Natural killer cell treated with Interleukin-12 subunit alpha and Interleukin-12 subunit beta and Interleukin-15 and Interleukin-18, amount 100 ng/mL, for 72 hours (primary cell): ENCODE measurements around the gene PARVA. TPM values are rescaled to one million over a fixed set of nuclear protein-coding genes. Genes with fewer than 3 reads are reported as not detected.
A peak's percentile ranks its signal among the peaks of the same experiment; 100 is the strongest.

ENCODE experiments used
- ATAC-seq, 2 donors: fragments of 150-1000 bp; cut with Tn5 transposase in 1 of 2; sonication (Bioruptor Pico), chemical (Tn5 transposase) in 1 of 2; 2 replicates each; pipeline ENCODE4 v1.10.0; 2021
- DNase-seq: peaks from one replicate; pipeline ENCODE4 v3.0.0; 2022; ENCODE audit warnings: low spot score
- H3K27ac Mint-ChIP-seq, 2 donors: 1 replicate in 1 of 2; 2 replicates in 1 of 2; pipeline ENCODE4 v1.8.0; 2022; ENCODE audit warnings: mixed read lengths in 2 of 2, mild to moderate bottlenecking in 1 of 2, moderate library complexity in 1 of 2
- H3K27me3 Mint-ChIP-seq, 2 donors: 1 replicate in 1 of 2; 2 replicates in 1 of 2; pipeline ENCODE4 v1.8.0; 2022; ENCODE audit warnings: mixed read lengths in 2 of 2
- H3K36me3 Mint-ChIP-seq: one replicate; pipeline ENCODE4 v1.8.0; 2022; ENCODE audit warnings: mixed read lengths
- H3K4me1 Mint-ChIP-seq, 2 donors: 1 replicate in 1 of 2; 2 replicates in 1 of 2; pipeline ENCODE4 v1.8.0; 2022; ENCODE audit warnings: low read depth in 2 of 2, mixed read lengths in 2 of 2, mild to moderate bottlenecking in 1 of 2
- H3K4me3 Mint-ChIP-seq: one replicate; pipeline ENCODE4 v1.8.0; 2022; ENCODE audit warnings: mixed read lengths
- H3K9me3 Mint-ChIP-seq: 2 replicates; pipeline ENCODE4 v1.8.0; 2022; ENCODE audit warnings: mixed read lengths
- total RNA-seq, 2 donors: library from RNA; stranded (reverse); gene quantifications; one replicate each; pipeline ENCODE4 v1.2.3, GENCODE V29; 2022

Gene PARVA
- total RNA-seq, 2 donors from 2014 or later, result not detected

GRCh38 chr11:12524865-12525264 is 147.5 kb downstream of the PARVA start:
- no peaks in the 10 kb centered on the region for H3K4me1 Mint-ChIP-seq
- DNase-seq, result no peak
- peaks cover 3 to 14% of the 10 kb centered on the region in 2 donors for H3K27me3 Mint-ChIP-seq
- no peaks in the 10 kb centered on the region for H3K36me3 Mint-ChIP-seq
- H3K4me3 Mint-ChIP-seq, result no peak overlapping the region
- no peak overlapping the region for H3K27ac Mint-ChIP-seq
- ATAC-seq, result peak; percentile 5 to 17
- no peaks in the 10 kb centered on the region for H3K9me3 Mint-ChIP-seq

GRCh38 chr11:12525466-12526055 is 148.2 kb downstream of the PARVA start:
- no peak overlapping the region for H3K27ac Mint-ChIP-seq
- H3K9me3 Mint-ChIP-seq, result no peaks in the 10 kb centered on the region
- no peaks in the 10 kb centered on the region for H3K36me3 Mint-ChIP-seq
- no peak overlapping the region for H3K4me3 Mint-ChIP-seq
- H3K27me3 Mint-ChIP-seq, result peaks cover 5 to 12% of the 10 kb centered on the region in 2 donors
- DNase-seq (no peak), ATAC-seq (no peak)
- H3K4me1 Mint-ChIP-seq, result no peaks in the 10 kb centered on the region

- Mint-ChIP-seq H3K4me1 (no peaks in the 10 kb centered on the region), H3K9me3 (no peaks in the 10 kb centered on the region), H3K27ac (no peak overlapping the region), H3K36me3 (no peaks in the 10 kb centered on the region), H3K4me3 (no peak overlapping the region), H3K27me3 (peaks cover 5 to 13% of the 10 kb centered on the region in 2 donors)
- DNase-seq (no peak), ATAC-seq (no peak)
These were observed 149.4 kb downstream of the PARVA start for GRCh38 chr11:12526789-12527188.

- no peak overlapping the region for H3K4me3 Mint-ChIP-seq
- H3K36me3 Mint-ChIP-seq, result no peaks in the 10 kb centered on the region
- H3K27ac Mint-ChIP-seq, result no peak overlapping the region
- H3K27me3 Mint-ChIP-seq, result peaks cover 9 to 13% of the 10 kb centered on the region in 2 donors
- ATAC-seq, result no peak
- DNase-seq, result no peak
- H3K9me3 Mint-ChIP-seq, result no peaks in the 10 kb centered on the region
- no peaks in the 10 kb centered on the region for H3K4me1 Mint-ChIP-seq
These were observed 151.1 kb downstream of the PARVA start for GRCh38 chr11:12528487-12528886.

- Mint-ChIP-seq H3K27me3 (peaks cover 9 to 13% of the 10 kb centered on the region in 2 donors), H3K4me1 (no peaks in the 10 kb centered on the region), H3K4me3 (no peak overlapping the region), H3K9me3 (no peaks in the 10 kb centered on the region), H3K36me3 (no peaks in the 10 kb centered on the region), H3K27ac (no peak overlapping the region)
- DNase-seq (peak; percentile 8), ATAC-seq (no peak)
These were observed 151.7 kb downstream of the PARVA start for GRCh38 chr11:12529041-12529440.

- DNase-seq (no peak), ATAC-seq (no peak)
- Mint-ChIP-seq H3K36me3 (no peaks in the 10 kb centered on the region), H3K27me3 (peaks cover 9 to 13% of the 10 kb centered on the region in 2 donors), H3K4me1 (no peaks in the 10 kb centered on the region), H3K27ac (no peak overlapping the region), H3K9me3 (no peaks in the 10 kb centered on the region), H3K4me3 (no peak overlapping the region)
These were observed 152.4 kb downstream of the PARVA start for GRCh38 chr11:12529793-12530192.

- Mint-ChIP-seq H3K4me1 (no peaks in the 10 kb centered on the region), H3K27ac (no peak overlapping the region), H3K27me3 (peaks cover 12 to 17% of the 10 kb centered on the region in 2 donors), H3K4me3 (no peak overlapping the region), H3K36me3 (no peaks in the 10 kb centered on the region), H3K9me3 (no peaks in the 10 kb centered on the region)
- DNase-seq, result peak; percentile 31
- ATAC-seq, result no peak
These were observed 153.6 kb downstream of the PARVA start for GRCh38 chr11:12531020-12531419.

- no peak overlapping the region for H3K27ac Mint-ChIP-seq
- DNase-seq, result no peak
- no peaks in the 10 kb centered on the region for H3K4me1 Mint-ChIP-seq
- no peaks in the 10 kb centered on the region for H3K9me3 Mint-ChIP-seq
- no peak for ATAC-seq
- H3K36me3 Mint-ChIP-seq, result no peaks in the 10 kb centered on the region
- peaks cover 16 to 19% of the 10 kb centered on the region in 2 donors for H3K27me3 Mint-ChIP-seq
- H3K4me3 Mint-ChIP-seq, result no peak overlapping the region
These were observed 154.3 kb downstream of the PARVA start for GRCh38 chr11:12531681-12532080.

- H3K4me3 Mint-ChIP-seq, result no peak overlapping the region
- peaks cover 16 to 26% of the 10 kb centered on the region in 2 donors for H3K27me3 Mint-ChIP-seq
- DNase-seq (no peak), ATAC-seq (no peak)
- H3K36me3 Mint-ChIP-seq, result no peaks in the 10 kb centered on the region
- no peaks in the 10 kb centered on the region for H3K9me3 Mint-ChIP-seq
- H3K27ac Mint-ChIP-seq, result no peak overlapping the region
- no peaks in the 10 kb centered on the region for H3K4me1 Mint-ChIP-seq
These were observed 155.2 kb downstream of the PARVA start for GRCh38 chr11:12532580-12532979.

- H3K27me3 Mint-ChIP-seq, result peaks cover 13 to 32% of the 10 kb centered on the region in 2 donors
- DNase-seq (peak; percentile 8), ATAC-seq (no peak)
- no peak overlapping the region for H3K27ac Mint-ChIP-seq
- no peaks in the 10 kb centered on the region for H3K4me1 Mint-ChIP-seq
- no peaks in the 10 kb centered on the region for H3K36me3 Mint-ChIP-seq
- no peaks in the 10 kb centered on the region for H3K9me3 Mint-ChIP-seq
- no peak overlapping the region for H3K4me3 Mint-ChIP-seq
These were observed 157.2 kb downstream of the PARVA start for GRCh38 chr11:12534549-12534948.

GRCh38 chr11:12535321-12535720 is 157.9 kb downstream of the PARVA start:
- Mint-ChIP-seq H3K27me3 (peaks cover 13 to 30% of the 10 kb centered on the region in 2 donors), H3K4me1 (no peaks in the 10 kb centered on the region), H3K4me3 (no peak overlapping the region), H3K36me3 (no peaks in the 10 kb centered on the region), H3K27ac (no peak overlapping the region), H3K9me3 (no peaks in the 10 kb centered on the region)
- DNase-seq (peak; percentile 8), ATAC-seq (no peak)

GRCh38 chr11:12536566-12536965 is 159.2 kb downstream of the PARVA start:
- Mint-ChIP-seq H3K27ac (no peak overlapping the region), H3K4me1 (no peaks in the 10 kb centered on the region), H3K4me3 (no peak overlapping the region), H3K36me3 (no peaks in the 10 kb centered on the region), H3K27me3 (peaks cover 10 to 25% of the 10 kb centered on the region in 2 donors), H3K9me3 (no peaks in the 10 kb centered on the region)
- ATAC-seq (peak in 1 of 2 donors; percentile 25), DNase-seq (peak; percentile 54)

GRCh38 chr11:12537778-12538401 is 160.5 kb downstream of the PARVA start:
- H3K4me1 Mint-ChIP-seq, result no peaks in the 10 kb centered on the region
- no peaks in the 10 kb centered on the region for H3K36me3 Mint-ChIP-seq
- DNase-seq (peak; percentile 28), ATAC-seq (no peak)
- no peak overlapping the region for H3K27ac Mint-ChIP-seq
- peaks cover 7 to 25% of the 10 kb centered on the region in 2 donors for H3K27me3 Mint-ChIP-seq
- no peak overlapping the region for H3K4me3 Mint-ChIP-seq
- no peaks in the 10 kb centered on the region for H3K9me3 Mint-ChIP-seq

- peaks cover 12 to 33% of the 10 kb centered on the region in 2 donors for H3K27me3 Mint-ChIP-seq
- no peak overlapping the region for H3K27ac Mint-ChIP-seq
- no peak for ATAC-seq
- H3K4me3 Mint-ChIP-seq, result no peak overlapping the region
- no peaks in the 10 kb centered on the region for H3K9me3 Mint-ChIP-seq
- H3K36me3 Mint-ChIP-seq, result no peaks in the 10 kb centered on the region
- DNase-seq, result peak; percentile 22
- no peaks in the 10 kb centered on the region for H3K4me1 Mint-ChIP-seq
These were observed 161.6 kb downstream of the PARVA start for GRCh38 chr11:12538889-12539421.
